Inflammatory macrophage treated with lipopolysaccharide for 4 hours (primary cell): Measurements from ENCODE around the gene CLDN5.

ENCODE experiments used
- DNase-seq: peaks from one replicate; pipeline ENCODE4 v3.0.0-alpha.2; 2020

The CLDN5 gene

GRCh38 chr22:19478045-19478900 lies 45.9 kb downstream of the CLDN5 start:
- no peak for DNase-seq

GRCh38 chr22:19477321-19478044 lies 46.7 kb downstream of the CLDN5 start:
- no peak for DNase-seq

- no peak for DNase-seq
These were observed 48.2 kb downstream of the CLDN5 start for GRCh38 chr22:19476023-19476422.

- DNase-seq = no peak
These were observed 50.6 kb downstream of the CLDN5 start for GRCh38 chr22:19473578-19473977.
